GM12878 (cell line): Measurements from ENCODE around the gene NKD1. TPM values are rescaled to one million over a fixed set of nuclear protein-coding genes. Genes with fewer than 3 reads are reported as not detected.

ENCODE experiments used
- ATAC-seq: fragments of 200-7000 bp; cut with Tn5 transposase; 3 replicates; pipeline ENCODE4 v1.9.1; 2020; ENCODE audit warnings: mild to moderate bottlenecking, moderate library complexity
- BruUV-seq: library from RNA; stranded (reverse); fragments of 400-500 nt; replicated peaks from 2 replicates; lab custom pipeline; 2021; lab: Mats Ljungman, UMichigan
- CTCF ChIA-PET: fragments of 300-600 bp; sonication (Branson Sonifier 250); formaldehyde crosslinking; extraction: SDS; loops from one replicate; lab custom pipeline; 2021; ENCODE audit warnings: inconsistent platforms; lab: Yijun Ruan, JAX
- POLR2A ChIA-PET: fragments of 350-600 bp; formaldehyde crosslinking; extraction: SDS; loops from one replicate; lab custom pipeline; 2021; ENCODE audit warnings: inconsistent platforms; lab: Charles Lee
- RAD21 ChIA-PET: fragments of 300-600 bp; sonication (Branson Sonifier 250); formaldehyde crosslinking; loops from one replicate; lab custom pipeline; 2023; ENCODE audit warnings: antibody characterized with exemption; ENCODE audit not compliant: unreplicated experiment; lab: Charles Lee
- SMC1A ChIA-PET: fragments of 300-600 bp; sonication (Branson Sonifier 250); formaldehyde crosslinking; loops from one replicate; lab custom pipeline; 2023; ENCODE audit not compliant: unreplicated experiment, uncharacterized antibody; lab: Charles Lee
- DNase-seq: peaks from one replicate; pipeline ENCODE4 v3.0.0-alpha.2; 2011; ENCODE audit warnings: low read depth, low spot score
- FAIRE-seq: peaks from 3 replicates; lab custom pipeline; 2011; peaks lifted over from hg19 to GRCh38; lab: Jason Lieb, UNC
- H2AFZ ChIP-seq: 2 replicates; pipeline ENCODE4 v1.6.0; 2011; ENCODE audit warnings: low read depth, low read length, control low read depth; ENCODE audit not compliant: control insufficient read depth
- H3K27ac ChIP-seq: 2 replicates; pipeline ENCODE4 v1.5.1; 2011; ENCODE audit warnings: control low read depth; ENCODE audit not compliant: control insufficient read depth, insufficient read depth
- H3K27me3 ChIP-seq, 2 experiments: replicated peaks in 1 of 2; 2 replicates each; pipeline versions ENCODE4 v1.6.0 to v1.6.1; 2011; ENCODE audit warnings: low read length in 1 of 2; ENCODE audit not compliant: control insufficient read depth in 2 of 2, insufficient read depth in 2 of 2
- H3K36me3 ChIP-seq, 2 experiments: 2 replicates each; pipeline ENCODE4 v1.5.1; 2011; ENCODE audit warnings: low read length in 1 of 2; ENCODE audit not compliant: control insufficient read depth in 2 of 2, insufficient read depth in 2 of 2
- H3K4me1 ChIP-seq: 2 replicates; pipeline ENCODE4 v1.6.1; 2011; ENCODE audit warnings: mild to moderate bottlenecking, low read length, moderate library complexity, mixed read lengths; ENCODE audit not compliant: control insufficient read depth, insufficient read depth
- H3K4me2 ChIP-seq: 2 replicates; pipeline ENCODE4 v1.6.0; 2011; ENCODE audit warnings: control low read depth; ENCODE audit not compliant: control insufficient read depth, insufficient read depth
- H3K4me3 ChIP-seq: fragments of 200-600 bp; sonication (generic); 2 replicates; pipeline ENCODE4 v1.5.1; 2016
- H3K79me2 ChIP-seq: 2 replicates; pipeline ENCODE4 v1.6.0; 2011; ENCODE audit warnings: low read length; ENCODE audit not compliant: control insufficient read depth, insufficient read depth
- H3K9ac ChIP-seq: 2 replicates; pipeline ENCODE4 v1.8.0; 2011; ENCODE audit warnings: low read length, control low read depth, mixed read lengths; ENCODE audit not compliant: control insufficient read depth, insufficient read depth
- H3K9me3 ChIP-seq: replicated peaks from 3 replicates; pipeline ENCODE4 v1.5.1; 2011; ENCODE audit warnings: mild to moderate bottlenecking, low read length; ENCODE audit not compliant: control insufficient read depth, insufficient read depth
- H4K20me1 ChIP-seq: 2 replicates; pipeline ENCODE4 v1.6.0; 2011; ENCODE audit not compliant: control insufficient read depth, insufficient read depth
- DPF2 ChIP-seq: fragments of 450-650 bp; IDR thresholded peaks from 2 replicates; pipeline ENCODE4 v1.6.1; 2017; ENCODE audit warnings: mild to moderate bottlenecking
- EZH2 ChIP-seq: IDR thresholded peaks from 2 replicates; pipeline ENCODE4 v1.6.1; 2012; ENCODE audit warnings: low read depth, mild to moderate bottlenecking, control low read depth, inconsistent platforms, low read length, borderline replicate concordance; ENCODE audit not compliant: control insufficient read depth
- GATAD2B ChIP-seq: fragments of 450-650 bp; conservative IDR thresholded peaks from 2 replicates; pipeline ENCODE4 v1.6.1; 2017; ENCODE audit warnings: low read depth, mild to moderate bottlenecking, moderate library complexity
- HDAC6 ChIP-seq: fragments of 200-600 bp; sonication (generic); IDR thresholded peaks from one replicate; pipeline ENCODE4 v1.8.0; 2017; ENCODE audit warnings: antibody characterized with exemption; ENCODE audit not compliant: unreplicated experiment
- HDGF ChIP-seq: fragments of 450-650 bp; IDR thresholded peaks from 2 replicates; pipeline ENCODE4 v1.6.1; 2016; ENCODE audit warnings: antibody characterized with exemption
- IKZF2 ChIP-seq, 2 experiments: fragments of 450-650 bp; IDR thresholded peaks; 2 replicates each; pipeline ENCODE4 v1.6.1; 2017; ENCODE audit warnings: mild to moderate bottlenecking in 2 of 2, moderate library complexity in 2 of 2
- KAT2A ChIP-seq: conservative IDR thresholded peaks from 2 replicates; pipeline ENCODE4 v1.6.1; 2011; ENCODE audit warnings: low read depth, low read length; ENCODE audit not compliant: control insufficient read depth
- MEF2B ChIP-seq: fragments of 450-650 bp; IDR thresholded peaks from 2 replicates; pipeline ENCODE4 v1.6.1; 2018; ENCODE audit warnings: mild to moderate bottlenecking, moderate library complexity; ENCODE audit not compliant: partially characterized antibody, poor library complexity, severe bottlenecking
- MTA2 ChIP-seq: fragments of 450-650 bp; IDR thresholded peaks from 2 replicates; pipeline ENCODE4 v1.6.1; 2016; ENCODE audit warnings: low read depth, mild to moderate bottlenecking, moderate library complexity
- NFXL1 ChIP-seq: fragments of 450-650 bp; IDR thresholded peaks from 2 replicates; pipeline ENCODE4 v1.6.1; 2017; ENCODE audit warnings: antibody characterized with exemption, mild to moderate bottlenecking, borderline replicate concordance
- NFYA ChIP-seq: IDR thresholded peaks from 2 replicates; pipeline ENCODE4 v1.6.1; 2011; ENCODE audit warnings: low read depth, mild to moderate bottlenecking, low read length, improper control_type of control experiment, borderline replicate concordance
- POU2F2 ChIP-seq: IDR thresholded peaks from 3 replicates; pipeline ENCODE4 v1.6.1; 2011; ENCODE audit warnings: low read depth, mild to moderate bottlenecking, low read length, borderline replicate concordance
- SMAD5 ChIP-seq: IDR thresholded peaks from 2 replicates; pipeline ENCODE4 v1.6.1; 2016; ENCODE audit warnings: antibody characterized with exemption, low read depth
- SMC3 ChIP-seq: IDR thresholded peaks from 2 replicates; pipeline ENCODE4 v1.6.1; 2011; ENCODE audit warnings: low read length, improper control_type of control experiment, borderline replicate concordance
- TBL1XR1 ChIP-seq: IDR thresholded peaks from 2 replicates; pipeline ENCODE4 v1.6.1; 2012; ENCODE audit warnings: low read depth, low read length, improper control_type of control experiment
- YY1 ChIP-seq: IDR thresholded peaks from 2 replicates; pipeline ENCODE4 v1.6.1; 2011; ENCODE audit warnings: low read depth, mild to moderate bottlenecking, low read length
- ZNF384 ChIP-seq: IDR thresholded peaks from 2 replicates; pipeline ENCODE4 v1.6.1; 2012; ENCODE audit warnings: low read depth, mild to moderate bottlenecking, low read length, improper control_type of control experiment, borderline replicate concordance
- WGBS: methylation state at CpG from one replicate; pipeline ENCODE4 v1.1.6; 2016; ENCODE audit warnings: low lambda C conversion rate; ENCODE audit not compliant: insufficient replicate concordance, insufficient coverage; ENCODE audit errors: missing lambda C conversion rate; 5-methylcytosine and 5-hydroxymethylcytosine counted together
- in situ Hi-C: fragments of 300-500 bp; cut with MboI; formaldehyde crosslinking; loops from 9 replicates; pipeline ENCODE4 v1.14.3; 2018; ENCODE audit warnings: mixed read lengths
- intact Hi-C: fragments of 100-400 bp; cut with micrococcal nuclease; formaldehyde crosslinking; loops from one replicate; pipeline ENCODE4 v1.14.2; 2022; ENCODE audit not compliant: unreplicated experiment
- polyA plus RNA-seq, 11 experiments: library from polyadenylated mRNA; depleted of rRNA in 4 of 11; unstranded in 6 of 11; stranded (reverse) in 5 of 11; fragments of >200 nt; fragmentation: Nextera tagmentation in 4 of 11; fragmentation: Illumina TruSeq in 1 of 11; extraction: Ambion mirVana in 4 of 11; extraction: Trizol in 1 of 11; gene quantifications; 1 replicate in 1 of 11; 2 replicates in 10 of 11; pipeline versions ENCODE4 v1.2.1 to v1.2.3, GENCODE V29; 2011 to 2016; ENCODE audit warnings: inconsistent platforms in 2 of 11, missing spikeins in 2 of 11, low read depth in 1 of 11
- total RNA-seq, 4 experiments: library from RNA; depleted of rRNA in 3 of 4; stranded (reverse); fragments of >200 nt in 3 of 4; fragmentation: Illumina TruSeq in 1 of 4; extraction: Trizol in 1 of 4; gene quantifications; 2 replicates each; pipeline versions ENCODE4 v1.2.1 to v1.2.3, GENCODE V29; 2013 to 2021
- TF ChIP-seq, protein P1 (sequence below), 3 experiments: IDR thresholded peaks in 2 of 3; conservative IDR thresholded peaks in 1 of 3; 2 replicates each; pipeline ENCODE4 v1.5.1; 2011; ENCODE audit warnings: low read depth in 3 of 3, low read length in 3 of 3, mild to moderate bottlenecking in 3 of 3, control low read depth in 2 of 3, moderate library complexity in 2 of 3, inconsistent platforms in 1 of 3, mixed read lengths in 1 of 3; ENCODE audit not compliant: control insufficient read depth in 2 of 3, insufficient read depth in 1 of 3; ENCODE audit errors: extremely low read depth in 1 of 3
- TF ChIP-seq, protein P2 (sequence below): fragments of 450-650 bp; conservative IDR thresholded peaks from 2 replicates; pipeline ENCODE4 v1.6.1; 2017; ENCODE audit warnings: mild to moderate bottlenecking, moderate library complexity

The NKD1 gene
- total and polyA plus RNA-seq, 10 of the 15 experiments (the other 5 are each of a cell fraction or from before 2014, with no cell fraction given), result under 0.01 to 0.49 (median 0.04) TPM; not detected in 2

DNA sequence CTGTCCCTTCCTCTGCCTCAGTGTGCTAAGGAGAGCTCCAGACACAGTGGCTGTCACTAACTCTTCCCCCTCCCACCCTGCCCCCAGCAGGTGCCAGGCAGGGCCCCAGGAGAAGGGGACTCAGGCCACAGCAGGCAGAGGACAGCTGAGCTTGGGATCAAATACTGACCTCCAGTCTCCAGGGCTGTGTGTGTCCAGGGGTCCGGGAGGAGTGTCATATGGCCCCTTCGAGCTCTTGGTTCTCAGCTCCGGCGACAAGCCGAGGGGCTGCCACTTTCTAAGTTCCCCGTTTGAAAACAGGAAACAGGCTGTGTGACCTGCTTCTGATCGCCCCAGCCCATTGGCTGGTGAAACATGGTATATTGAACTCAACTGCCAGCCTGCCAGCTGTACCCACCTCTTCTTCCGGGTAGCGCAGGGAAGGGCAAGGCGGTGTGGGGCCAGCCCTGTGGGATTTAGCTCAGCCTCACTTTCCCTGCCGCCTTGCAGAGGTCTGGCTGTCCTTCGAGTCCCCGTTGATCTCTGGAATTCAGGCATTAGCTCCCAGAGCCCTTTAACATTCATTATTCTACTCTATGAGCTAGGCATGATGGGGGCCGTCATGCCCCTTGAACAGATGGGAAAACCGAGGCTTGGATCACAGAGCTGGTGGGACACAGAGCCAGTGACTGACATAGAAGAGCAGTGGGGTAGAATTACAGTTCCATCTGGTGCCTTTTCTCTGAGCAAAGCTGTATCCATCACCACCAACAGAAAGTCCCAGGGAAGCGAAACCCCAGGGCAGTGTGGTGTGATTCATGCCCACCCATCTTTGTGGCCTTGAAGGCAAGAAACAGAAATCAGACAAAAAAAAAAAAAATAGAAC is 133.1 kb downstream of the NKD1 start, which contains the start of gene SNX20:
SNX20 (minus strand) TSS at position 292 of the 865 bp plus-strand sequence. CDS start 3,786 bp downstream, outside the sequence.
- peak within 1 kb of the TSS; percentile 72 for H3K4me3 ChIP-seq
- H2AFZ ChIP-seq, result peak within 1 kb of the TSS; percentile 58
- no peaks in the 10 kb centered on the region for H4K20me1 ChIP-seq
- WGBS, result under 1% methylated on average over 16 of the region's 16 CpGs
- peak within 1 kb of the TSS; percentile 78 for H3K9ac ChIP-seq
- peak within 1 kb of the TSS; percentile 84 for H3K27ac ChIP-seq
- intact Hi-C loops (loop anchor here (5.0 kb wide), 1 partner anchor 409 kb away; no protein-coding TSS in a partner anchor), in situ Hi-C loops (no loop called here)
- BruUV-seq, result TSS peak; percentile 80
- ChIA-PET SMC1A (interaction anchor here (0.8 to 24.8 kb wide), 10 partner anchors 8 to 121 kb away, joined by 3 to 600 read pairs (median 8); partner anchors contain the start of genes CYLD and NOD2), POLR2A (interaction anchor here (0.5 to 8.0 kb wide), 15 partner anchors 8 to 942 kb away, joined by 3 to 116 read pairs (median 4); partner anchors contain the start of gene CYLD), RAD21 (interaction anchor here (1.0 to 29.0 kb wide), 7 partner anchors 10 to 125 kb away, joined by 5 to 578 read pairs (median 12); partner anchors contain the start of gene CYLD), CTCF (interaction anchor here (0.6 to 20.9 kb wide), 12 partner anchors 9 to 399 kb away, joined by 3 to 636 read pairs (median 4); partner anchors contain the start of gene CYLD)
- H3K4me2 ChIP-seq, result peak within 1 kb of the TSS; percentile 88
- DNase-seq (peak; percentile 63), FAIRE-seq (no peak), ATAC-seq (peak; percentile 65)
- no peaks in the 10 kb centered on the region; the same call in 2 of the 3 replicates for H3K9me3 ChIP-seq
- no peaks in the 10 kb centered on the region for H3K27me3 ChIP-seq
- peaks cover 43% of the 10 kb centered on the region for H3K79me2 ChIP-seq
- H3K4me1 ChIP-seq, result peaks cover 50% of the 10 kb centered on the region
- peaks cover 1 to 10% of the 10 kb centered on the region in 2 experiments; a peak in 3 of 4 replicates for H3K36me3 ChIP-seq
- TF ChIP-seq, protein P1, sequence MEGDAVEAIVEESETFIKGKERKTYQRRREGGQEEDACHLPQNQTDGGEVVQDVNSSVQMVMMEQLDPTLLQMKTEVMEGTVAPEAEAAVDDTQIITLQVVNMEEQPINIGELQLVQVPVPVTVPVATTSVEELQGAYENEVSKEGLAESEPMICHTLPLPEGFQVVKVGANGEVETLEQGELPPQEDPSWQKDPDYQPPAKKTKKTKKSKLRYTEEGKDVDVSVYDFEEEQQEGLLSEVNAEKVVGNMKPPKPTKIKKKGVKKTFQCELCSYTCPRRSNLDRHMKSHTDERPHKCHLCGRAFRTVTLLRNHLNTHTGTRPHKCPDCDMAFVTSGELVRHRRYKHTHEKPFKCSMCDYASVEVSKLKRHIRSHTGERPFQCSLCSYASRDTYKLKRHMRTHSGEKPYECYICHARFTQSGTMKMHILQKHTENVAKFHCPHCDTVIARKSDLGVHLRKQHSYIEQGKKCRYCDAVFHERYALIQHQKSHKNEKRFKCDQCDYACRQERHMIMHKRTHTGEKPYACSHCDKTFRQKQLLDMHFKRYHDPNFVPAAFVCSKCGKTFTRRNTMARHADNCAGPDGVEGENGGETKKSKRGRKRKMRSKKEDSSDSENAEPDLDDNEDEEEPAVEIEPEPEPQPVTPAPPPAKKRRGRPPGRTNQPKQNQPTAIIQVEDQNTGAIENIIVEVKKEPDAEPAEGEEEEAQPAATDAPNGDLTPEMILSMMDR (IDR thresholded peaks at IDR 0.05 in 2 of 3, conservative IDR thresholded peaks at IDR 0.05 in 1 of 3; ENCODE audit: control insufficient read depth in 2 of 3, extremely low read depth in 1 of 3, insufficient read depth in 1 of 3, low read depth in 3 of 3, low read length in 3 of 3), result no peak
- TF ChIP-seq GATAD2B, result peak; percentile 90
- TF ChIP-seq POU2F2, result 0 out of 3 replicates have a peak, but pooled peaks have one; percentile 44
- TF ChIP-seq ZNF384, result peak; percentile 59; the same call in 1 of the 2 replicates
- peak; percentile 64; the same call in 1 of the 2 replicates for TF ChIP-seq MTA2
- TF ChIP-seq, protein P2, sequence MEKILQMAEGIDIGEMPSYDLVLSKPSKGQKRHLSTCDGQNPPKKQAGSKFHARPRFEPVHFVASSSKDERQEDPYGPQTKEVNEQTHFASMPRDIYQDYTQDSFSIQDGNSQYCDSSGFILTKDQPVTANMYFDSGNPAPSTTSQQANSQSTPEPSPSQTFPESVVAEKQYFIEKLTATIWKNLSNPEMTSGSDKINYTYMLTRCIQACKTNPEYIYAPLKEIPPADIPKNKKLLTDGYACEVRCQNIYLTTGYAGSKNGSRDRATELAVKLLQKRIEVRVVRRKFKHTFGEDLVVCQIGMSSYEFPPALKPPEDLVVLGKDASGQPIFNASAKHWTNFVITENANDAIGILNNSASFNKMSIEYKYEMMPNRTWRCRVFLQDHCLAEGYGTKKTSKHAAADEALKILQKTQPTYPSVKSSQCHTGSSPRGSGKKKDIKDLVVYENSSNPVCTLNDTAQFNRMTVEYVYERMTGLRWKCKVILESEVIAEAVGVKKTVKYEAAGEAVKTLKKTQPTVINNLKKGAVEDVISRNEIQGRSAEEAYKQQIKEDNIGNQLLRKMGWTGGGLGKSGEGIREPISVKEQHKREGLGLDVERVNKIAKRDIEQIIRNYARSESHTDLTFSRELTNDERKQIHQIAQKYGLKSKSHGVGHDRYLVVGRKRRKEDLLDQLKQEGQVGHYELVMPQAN, result peak; percentile 53
- TF ChIP-seq SMC3, result no peak
- TF ChIP-seq YY1, result no peak
- TF ChIP-seq HDGF, result no peak
- no peak for TF ChIP-seq NFXL1
- no peak for TF ChIP-seq HDAC6
- TF ChIP-seq MEF2B, result no peak
- no peak for TF ChIP-seq NFYA
- peak; percentile 54; a peak in 1 of 4 replicates for TF ChIP-seq IKZF2 (IDR thresholded peaks at IDR 0.05)
- TF ChIP-seq SMAD5, result no peak
- TF ChIP-seq DPF2, result no peak; the same call in 1 of the 2 replicates
- TF ChIP-seq KAT2A, result no peak
- no peak for TF ChIP-seq EZH2
- peak; percentile 66; the same call in 1 of the 2 replicates for TF ChIP-seq TBL1XR1
